ENCODE results near the gene FBRSL1. TPM values are rescaled to one million over a fixed set of nuclear protein-coding genes. Genes with fewer than 3 reads are reported as not detected.

FBRSL1 gene
- total and polyA plus RNA-seq, 8 donors: 31.1 to 62.5 (median 44.2) TPM

- Histone ChIP-seq H3K36me3 (no peaks in the 10 kb centered on the region), H3K4me3 (no peak overlapping the region), H3K27me3 (no peaks in the 10 kb centered on the region), H3K27ac (peak overlapping the region in 3 of 4 donors; percentile 50 to 62 (median 59)), H3K4me1 (peaks cover 50 to 83% (median 67%) of the 10 kb centered on the region in 3 donors), H3K9me3 (no peaks in the 10 kb centered on the region)
- no peak for TF ChIP-seq CTCF (IDR thresholded peaks at IDR 0.05)
- DNase-seq: peak in 2 of 6 donors; percentile 52 to 84
- no peak for FAIRE-seq
- intact Hi-C loops (cut with DNase I): no loop called here
- 37 to 44% methylated on average over 31 of the region's 31 CpGs for WGBS, 2 donors
- ATAC-seq: peak in 2 of 4 donors; percentile 7 to 14
Measured at GRCh38 chr12:132495629-132496357, 5.8 kb downstream of the FBRSL1 start.

- Histone ChIP-seq H3K4me3 (no peak overlapping the region), H3K4me1 (peaks cover 55 to 85% (median 70%) of the 10 kb centered on the region in 3 donors), H3K36me3 (no peaks in the 10 kb centered on the region), H3K27ac (peak overlapping the region in 1 of 4 donors; percentile 59), H3K9me3 (no peaks in the 10 kb centered on the region), H3K27me3 (no peaks in the 10 kb centered on the region)
- 80 to 81% methylated on average over 10 of the region's 10 CpGs for WGBS, 2 donors
- intact Hi-C loops (cut with DNase I): no loop called here
- TF ChIP-seq CTCF (IDR thresholded peaks at IDR 0.05): no peak
- no peak for DNase-seq
- FAIRE-seq: no peak
- ATAC-seq: no peak
Measured at GRCh38 chr12:132496358-132496669, 6.4 kb downstream of the FBRSL1 start.

- FAIRE-seq (no peak), ATAC-seq (no peak), DNase-seq (no peak)
- H3K9me3 ChIP-seq: no peaks in the 10 kb centered on the region
- H3K4me3 ChIP-seq: no peak overlapping the region
- H3K27ac ChIP-seq: no peak overlapping the region
- no peaks in the 10 kb centered on the region for H3K36me3 ChIP-seq
- intact Hi-C loops (cut with DNase I): no loop called here
- 89 to 92% methylated on average over 27 of the region's 27 CpGs for WGBS, 2 donors
- no peaks in the 10 kb centered on the region for H3K27me3 ChIP-seq
- TF ChIP-seq CTCF (IDR thresholded peaks at IDR 0.05): no peak
- peaks cover 57 to 86% (median 74%) of the 10 kb centered on the region in 3 donors for H3K4me1 ChIP-seq
Measured at GRCh38 chr12:132496710-132497109, 6.8 kb downstream of the FBRSL1 start.

GRCh38 chr12:132497514-132498405, 7.8 kb downstream of the FBRSL1 start:
- Histone ChIP-seq H3K27me3 (no peaks in the 10 kb centered on the region), H3K4me3 (no peak overlapping the region), H3K27ac (no peak overlapping the region), H3K9me3 (no peaks in the 10 kb centered on the region), H3K4me1 (peaks cover 65 to 83% (median 82%) of the 10 kb centered on the region in 3 donors), H3K36me3 (no peaks in the 10 kb centered on the region)
- WGBS, 2 donors: 72 to 81% methylated on average over 26 to 28 of the region's 28 CpGs
- no peak for TF ChIP-seq CTCF (IDR thresholded peaks at IDR 0.05)
- FAIRE-seq (no peak), ATAC-seq (no peak), DNase-seq (no peak)
- intact Hi-C loops (cut with DNase I): no loop called here

All from pancreas (tissue), 10 donors.